HFFc6 (cell line): Measurements from ENCODE around the gene IGFL2. TPM values are rescaled to one million over a fixed set of nuclear protein-coding genes. Genes with fewer than 3 reads are reported as not detected.

Source experiments
- DNase-seq: peaks from one replicate; pipeline ENCODE4 v3.0.0-alpha.2; 2018
- H3K27ac Mint-ChIP-seq: 2 replicates; pipeline ENCODE4 v1.8.0; 2020; ENCODE audit warnings: mild to moderate bottlenecking, mixed read lengths
- H3K27me3 Mint-ChIP-seq: 2 replicates; pipeline ENCODE4 v1.8.0; 2021; ENCODE audit warnings: mild to moderate bottlenecking, moderate library complexity, mixed read lengths; ENCODE audit not compliant: insufficient read depth
- H3K36me3 Mint-ChIP-seq: 2 replicates; pipeline ENCODE4 v1.8.0; 2021; ENCODE audit warnings: low read depth, mixed read lengths
- H3K4me1 Mint-ChIP-seq: 2 replicates; pipeline ENCODE4 v1.8.0; 2020; ENCODE audit warnings: low read depth, mixed read lengths
- H3K4me3 Mint-ChIP-seq: 2 replicates; pipeline ENCODE4 v1.8.0; 2020; ENCODE audit warnings: mild to moderate bottlenecking, moderate library complexity, mixed read lengths
- H3K9me3 Mint-ChIP-seq: 2 replicates; pipeline ENCODE4 v1.8.0; 2020; ENCODE audit warnings: mild to moderate bottlenecking, mixed read lengths
- CTCF ChIP-seq: fragments of 200-600 bp; sonication (generic); IDR thresholded peaks from 2 replicates; pipeline ENCODE4 v1.5.0; 2021; ENCODE audit warnings: antibody characterized with exemption, mild to moderate bottlenecking
- total RNA-seq, 6 experiments: library from RNA; stranded (reverse); fragmentation: NEBNext Ultra II Directional; extraction: Animal tissue kit (Norgen Biotek cat#: 25700); gene quantifications; 2 replicates in 1 of 6; 3 replicates in 5 of 6; pipeline ENCODE4 v1.2.3, GENCODE V29; 2021

The IGFL2 gene
- total RNA-seq, 6 experiments from 2014 or later = not detected

- Mint-ChIP-seq H3K27ac (no peak overlapping the region), H3K9me3 (no peaks in the 10 kb centered on the region), H3K27me3 (peaks cover 16% of the 10 kb centered on the region), H3K4me3 (no peak overlapping the region), H3K4me1 (peaks cover 16% of the 10 kb centered on the region), H3K36me3 (no peaks in the 10 kb centered on the region)
- no peak for DNase-seq
- no peak for TF ChIP-seq CTCF
Observed at GRCh38 chr19:46111376-46111775, 36.7 kb upstream of the IGFL2 start.

GRCh38 chr19:46112527-46112926 is 35.5 kb upstream of the IGFL2 start:
- Mint-ChIP-seq H3K4me3 (no peak overlapping the region), H3K36me3 (no peaks in the 10 kb centered on the region), H3K4me1 (peaks cover 16% of the 10 kb centered on the region), H3K27ac (no peak overlapping the region), H3K9me3 (no peaks in the 10 kb centered on the region), H3K27me3 (peaks cover 19% of the 10 kb centered on the region)
- TF ChIP-seq CTCF = no peak
- no peak for DNase-seq

GRCh38 chr19:46113726-46114125 is 34.3 kb upstream of the IGFL2 start:
- DNase-seq = no peak

GRCh38 chr19:46115396-46116106 is 32.5 kb upstream of the IGFL2 start:
- H3K36me3 Mint-ChIP-seq = no peaks in the 10 kb centered on the region

More at GRCh38 chr19:46113726-46114125, 34.3 kb upstream of the IGFL2 start:
- Mint-ChIP-seq H3K27ac (no peak overlapping the region), H3K4me1 (peaks cover 16% of the 10 kb centered on the region), H3K4me3 (no peak overlapping the region), H3K9me3 (no peaks in the 10 kb centered on the region), H3K36me3 (no peaks in the 10 kb centered on the region), H3K27me3 (peaks cover 30% of the 10 kb centered on the region)
- no peak for TF ChIP-seq CTCF

GRCh38 chr19:46116121-46116520 is 31.9 kb upstream of the IGFL2 start:
- no peak for DNase-seq
- Mint-ChIP-seq H3K4me3 (no peak overlapping the region), H3K9me3 (no peaks in the 10 kb centered on the region), H3K27ac (no peak overlapping the region), H3K27me3 (peaks cover 34% of the 10 kb centered on the region), H3K4me1 (peaks cover 16% of the 10 kb centered on the region), H3K36me3 (no peaks in the 10 kb centered on the region)
- no peak for TF ChIP-seq CTCF

More at GRCh38 chr19:46115396-46116106, 32.5 kb upstream of the IGFL2 start:
- Mint-ChIP-seq H3K27me3 (peaks cover 33% of the 10 kb centered on the region), H3K27ac (no peak overlapping the region), H3K9me3 (no peaks in the 10 kb centered on the region), H3K4me3 (peak overlapping the region; percentile 6; the same call in 1 of the 2 replicates), H3K4me1 (peaks cover 16% of the 10 kb centered on the region)
- no peak for TF ChIP-seq CTCF
- DNase-seq = peak; percentile 64
